Neural progenitor cell (in vitro differentiated cells): Measurements from ENCODE around the gene CCDC61. TPM values are rescaled to one million over a fixed set of nuclear protein-coding genes. Genes with fewer than 3 reads are reported as not detected.

ENCODE experiments used
- DNase-seq: peaks from one replicate; pipeline ENCODE4 v3.0.0-alpha.2; 2016; ENCODE audit warnings: low spot score
- H2AFZ ChIP-seq: fragments of 200-600 bp; sonication (generic); replicated peaks from 2 replicates; pipeline ENCODE4 v1.6.1; 2016; ENCODE audit warnings: antibody characterized with exemption
- H3F3A ChIP-seq: fragments of 200-600 bp; sonication (generic); 2 replicates; pipeline ENCODE4 v1.6.1; 2016; ENCODE audit warnings: antibody characterized with exemption, low read depth
- H3K27ac ChIP-seq: fragments of 200-600 bp; sonication (generic); 2 replicates; pipeline ENCODE4 v1.5.1; 2016; ENCODE audit warnings: mild to moderate bottlenecking
- H3K27me3 ChIP-seq: fragments of 200-600 bp; sonication (generic); 2 replicates; pipeline ENCODE4 v1.6.1; 2016; ENCODE audit warnings: mild to moderate bottlenecking, moderate library complexity
- H3K36me3 ChIP-seq: fragments of 200-600 bp; sonication (generic); 2 replicates; pipeline ENCODE4 v1.5.1; 2016
- H3K4me1 ChIP-seq: fragments of 200-600 bp; sonication (generic); 2 replicates; pipeline ENCODE4 v1.6.1; 2016; ENCODE audit warnings: mixed run types
- H3K4me2 ChIP-seq: fragments of 200-600 bp; sonication (generic); 2 replicates; pipeline ENCODE4 v1.6.1; 2016
- H3K4me3 ChIP-seq: fragments of 200-600 bp; sonication (generic); 2 replicates; pipeline ENCODE4 v1.5.1; 2016
- H3K79me2 ChIP-seq: fragments of 200-600 bp; sonication (generic); 2 replicates; pipeline ENCODE4 v1.6.1; 2016; ENCODE audit warnings: low read depth
- H3K9ac ChIP-seq: fragments of 200-600 bp; sonication (generic); 2 replicates; pipeline ENCODE4 v1.6.1; 2016
- H3K9me3 ChIP-seq: fragments of 200-600 bp; sonication (generic); 2 replicates; pipeline ENCODE4 v1.5.1; 2016; ENCODE audit warnings: low read depth
- H4K20me1 ChIP-seq: fragments of 200-600 bp; sonication (generic); 2 replicates; pipeline ENCODE4 v1.6.1; 2016; ENCODE audit warnings: low read depth
- H3K27ac Mint-ChIP-seq: 3 replicates; pipeline ENCODE4 v1.8.0; 2021; ENCODE audit warnings: mixed read lengths
- H3K27me3 Mint-ChIP-seq: 2 replicates; pipeline ENCODE4 v1.8.0; 2022; ENCODE audit warnings: low read depth, mild to moderate bottlenecking, inconsistent platforms, moderate library complexity, mixed read lengths; ENCODE audit not compliant: insufficient read depth
- H3K36me3 Mint-ChIP-seq: 3 replicates; pipeline ENCODE4 v1.8.0; 2021; ENCODE audit warnings: mixed read lengths
- H3K4me1 Mint-ChIP-seq: 3 replicates; pipeline ENCODE4 v1.8.0; 2021; ENCODE audit warnings: mixed read lengths
- H3K4me3 Mint-ChIP-seq: 3 replicates; pipeline ENCODE4 v1.8.0; 2021; ENCODE audit warnings: mild to moderate bottlenecking, moderate library complexity, mixed read lengths
- H3K9me3 Mint-ChIP-seq: 3 replicates; pipeline ENCODE4 v1.8.0; 2020; ENCODE audit warnings: mixed read lengths
- CTCF ChIP-seq: fragments of 200-600 bp; sonication (generic); IDR thresholded peaks from 2 replicates; pipeline ENCODE4 v1.5.1; 2017; ENCODE audit warnings: antibody characterized with exemption, mild to moderate bottlenecking
- EZH2 ChIP-seq: fragments of 200-600 bp; sonication (generic); IDR thresholded peaks from 2 replicates; pipeline ENCODE4 v1.6.1; 2017; ENCODE audit warnings: antibody characterized with exemption, mild to moderate bottlenecking, moderate library complexity
- EZH2phosphoT487 ChIP-seq: fragments of 200-600 bp; sonication (generic); IDR thresholded peaks from 2 replicates; pipeline ENCODE4 v1.6.1; 2017; ENCODE audit warnings: antibody characterized with exemption
- total RNA-seq: library from RNA; depleted of rRNA; stranded (reverse); fragments of >200 nt; gene quantifications from 2 replicates; pipeline ENCODE4 v1.2.3, GENCODE V29; 2015; ENCODE audit warnings: low replicate concordance

CCDC61 gene
- total RNA-seq, 1 donor from 2014 or later = 5.7 TPM

DNA sequence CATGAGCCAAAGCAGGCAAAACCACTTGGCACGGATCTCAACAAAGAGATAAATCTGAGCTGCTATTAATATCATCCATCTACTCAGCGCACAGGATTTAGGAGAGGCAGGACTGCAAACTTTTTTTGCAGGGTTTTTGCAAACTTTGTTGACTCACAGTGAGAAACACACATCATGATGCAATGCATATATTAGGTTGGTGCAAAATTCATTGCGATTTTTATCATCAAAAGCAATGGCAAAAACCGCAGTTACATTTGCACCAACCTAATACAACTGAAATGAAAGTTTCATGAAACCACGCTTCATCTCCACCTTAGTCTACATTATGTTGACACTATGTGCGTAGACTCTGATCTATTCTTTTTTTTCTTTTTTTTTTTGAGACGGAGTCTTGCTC, 17.1 kb upstream of the CCDC61 start:
- Histone ChIP-seq H3K4me2 (no peak overlapping the region), H2AFZ (no peak overlapping the region), H3K36me3 (no peaks in the 10 kb centered on the region), H3K27me3 (peaks cover 11% of the 10 kb centered on the region), H3K4me1 (no peaks in the 10 kb centered on the region), H3F3A (peaks cover 10% of the 10 kb centered on the region), H3K9ac (no peak overlapping the region), H3K79me2 (no peaks in the 10 kb centered on the region), H3K27ac (no peak overlapping the region), H4K20me1 (no peaks in the 10 kb centered on the region), H3K4me3 (no peak overlapping the region), H3K9me3 (no peaks in the 10 kb centered on the region)
- Mint-ChIP-seq H3K4me3 (peak overlapping the region; percentile 33), H3K27ac (no peak overlapping the region), H3K4me1 (peaks cover 67% of the 10 kb centered on the region), H3K36me3 (no peaks in the 10 kb centered on the region), H3K9me3 (no peaks in the 10 kb centered on the region), H3K27me3 (peaks cover 15% of the 10 kb centered on the region)
- DNase-seq = no peak
- TF ChIP-seq EZH2 = no peak
- TF ChIP-seq EZH2phosphoT487 = no peak
- no peak for TF ChIP-seq CTCF

DNA sequence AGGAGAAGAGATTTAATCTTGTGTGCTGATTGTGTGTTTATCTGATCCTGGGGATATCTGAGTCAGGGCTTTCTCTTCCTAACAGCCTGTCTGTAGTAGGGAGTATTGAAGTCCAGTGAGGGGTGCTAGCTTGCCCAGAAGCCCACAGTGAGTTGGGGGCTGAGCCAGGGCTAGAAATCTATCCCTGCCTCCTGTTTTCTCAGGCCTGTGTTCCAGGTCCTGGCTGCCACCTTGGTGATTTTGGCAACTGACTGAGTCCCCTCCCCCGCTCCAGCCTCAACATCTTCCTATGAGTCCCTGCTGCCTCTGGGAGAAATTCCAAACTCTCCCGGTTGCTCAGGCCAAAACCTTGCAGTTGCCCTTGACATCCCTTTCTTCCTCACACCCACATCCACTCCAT, 13.9 kb upstream of the CCDC61 start:
- Mint-ChIP-seq H3K4me1 (peaks cover 46% of the 10 kb centered on the region), H3K4me3 (peak overlapping the region; percentile 48)
- DNase-seq = no peak

GRCh38 chr19:45985321-45985720, 9.9 kb upstream of the CCDC61 start:
- Mint-ChIP-seq H3K4me3 (no peak overlapping the region), H3K27ac (no peak overlapping the region), H3K4me1 (peaks cover 22% of the 10 kb centered on the region), H3K36me3 (no peaks in the 10 kb centered on the region), H3K27me3 (peaks cover 14% of the 10 kb centered on the region), H3K9me3 (no peaks in the 10 kb centered on the region)
- no peak overlapping the region for H3K4me2 ChIP-seq
- H3K27me3 ChIP-seq = peaks cover 3% of the 10 kb centered on the region
- no peak overlapping the region for H3K9ac ChIP-seq
- H3F3A ChIP-seq = no peaks in the 10 kb centered on the region
- no peak overlapping the region for H3K4me3 ChIP-seq
- no peak for DNase-seq
- no peaks in the 10 kb centered on the region for H3K79me2 ChIP-seq
- no peak for TF ChIP-seq EZH2phosphoT487
- TF ChIP-seq CTCF = no peak
- no peaks in the 10 kb centered on the region for H3K4me1 ChIP-seq
- H4K20me1 ChIP-seq = no peaks in the 10 kb centered on the region
- no peaks in the 10 kb centered on the region for H3K36me3 ChIP-seq
- no peaks in the 10 kb centered on the region for H3K9me3 ChIP-seq
- H2AFZ ChIP-seq = no peak overlapping the region
- H3K27ac ChIP-seq = no peak overlapping the region

More for the DNA sequence above, 13.9 kb upstream of the CCDC61 start:
- H3K4me2 ChIP-seq = no peak overlapping the region
- H3K27ac ChIP-seq = no peak overlapping the region
- H3K9me3 Mint-ChIP-seq = no peaks in the 10 kb centered on the region
- no peaks in the 10 kb centered on the region for H3K36me3 Mint-ChIP-seq
- no peaks in the 10 kb centered on the region for H3K4me1 ChIP-seq
- H3K9me3 ChIP-seq = no peaks in the 10 kb centered on the region
- no peaks in the 10 kb centered on the region for H3K36me3 ChIP-seq
- no peaks in the 10 kb centered on the region for H3F3A ChIP-seq
- no peak overlapping the region for H2AFZ ChIP-seq
- H3K27ac Mint-ChIP-seq = peak overlapping the region; percentile 93
- no peaks in the 10 kb centered on the region for H3K27me3 ChIP-seq
- no peak overlapping the region for H3K4me3 ChIP-seq
- TF ChIP-seq EZH2phosphoT487 (no peak), EZH2 (no peak), CTCF (no peak)
- H4K20me1 ChIP-seq = no peaks in the 10 kb centered on the region
- no peaks in the 10 kb centered on the region for H3K79me2 ChIP-seq
- H3K9ac ChIP-seq = no peak overlapping the region
- H3K27me3 Mint-ChIP-seq = peaks cover 22% of the 10 kb centered on the region
